HepG2 (cell line): Measurements from ENCODE around the gene DHCR7. TPM values are rescaled to one million over a fixed set of nuclear protein-coding genes. Genes with fewer than 3 reads are reported as not detected.
A peak's percentile ranks its signal among the peaks of the same experiment; 100 is the strongest.

Experiments
- ATAC-seq: fragments of 200-7000 bp; cut with Tn5 transposase; 3 replicates; pipeline ENCODE4 v1.9.1; 2020; ENCODE audit warnings: mild to moderate bottlenecking, moderate library complexity
- BruUV-seq: library from RNA; stranded (reverse); fragments of 400-500 nt; replicated peaks from 2 replicates; lab custom pipeline; 2021; lab: Mats Ljungman, UMichigan
- CTCF ChIA-PET: fragments of 300-600 bp; formaldehyde crosslinking; extraction: SDS; loops from one replicate; lab custom pipeline; 2021; ENCODE audit warnings: low total read pairs, inconsistent platforms, low intra/inter-chr PET ratio; lab: Yijun Ruan, JAX
- POLR2A ChIA-PET: fragments of 350-600 bp; sonication (Branson Sonifier 250); formaldehyde crosslinking; loops from one replicate; lab custom pipeline; 2020; ENCODE audit warnings: antibody characterized with exemption, inconsistent platforms; lab: Yijun Ruan, JAX
- DNase-seq: peaks from one replicate; pipeline ENCODE4 v3.0.0-alpha.2; 2015; ENCODE audit warnings: low spot score
- FAIRE-seq: peaks from 3 replicates; lab custom pipeline; 2011; peaks lifted over from hg19 to GRCh38; lab: Jason Lieb, UNC
- H2AFZ ChIP-seq: one replicate; pipeline ENCODE4 v1.6.1; 2011; ENCODE audit warnings: low read length, inconsistent platforms
- H3K27ac ChIP-seq: fragments of 300-600 bp; 3 replicates; pipeline ENCODE4 v1.8.0; 2011; ENCODE audit warnings: mixed run types, mild to moderate bottlenecking, mixed read lengths, low read length, inconsistent platforms; ENCODE audit not compliant: insufficient read depth; ENCODE audit errors: extremely low read length
- H3K27me3 ChIP-seq, 2 experiments: fragments of 200-600 bp in 1 of 2; 2 replicates in 1 of 2; 3 replicates in 1 of 2; pipeline versions ENCODE4 v1.6.0 to v1.8.0; 2011; ENCODE audit warnings: low read length in 2 of 2, mild to moderate bottlenecking in 2 of 2, moderate library complexity in 2 of 2, inconsistent platforms in 1 of 2; ENCODE audit not compliant: insufficient read depth in 2 of 2, control insufficient read depth in 1 of 2
- H3K36me3 ChIP-seq, 2 experiments: fragments of 200-600 bp in 1 of 2; replicated peaks in 1 of 2; 2 replicates in 1 of 2; 3 replicates in 1 of 2; pipeline versions ENCODE4 v1.5.1 to v1.8.0; 2011; ENCODE audit warnings: low read length in 2 of 2, inconsistent platforms in 1 of 2; ENCODE audit not compliant: insufficient read depth in 2 of 2, control insufficient read depth in 1 of 2
- H3K4me1 ChIP-seq: 2 replicates; pipeline ENCODE4 v1.5.1; 2012; ENCODE audit warnings: low read length, inconsistent platforms; ENCODE audit not compliant: insufficient read depth
- H3K4me2 ChIP-seq: 2 replicates; pipeline ENCODE4 v1.6.0; 2011; ENCODE audit warnings: low read depth, low read length, inconsistent platforms
- H3K4me3 ChIP-seq, 3 experiments: fragments of 200-600 bp in 1 of 3; sonication (generic), shearing (Covaris generic) in 1 of 3; replicated peaks in 1 of 3; 2 replicates each; pipeline ENCODE4 v1.5.1; 2011 to 2016; ENCODE audit warnings: low read length in 3 of 3, inconsistent platforms in 2 of 3, low read depth in 2 of 3, mild to moderate bottlenecking in 2 of 3, control low read depth in 1 of 3, mixed read lengths in 1 of 3; ENCODE audit not compliant: insufficient read depth in 1 of 3
- H3K79me2 ChIP-seq: one replicate; pipeline ENCODE4 v1.6.1; 2011; ENCODE audit warnings: low read length, inconsistent platforms; ENCODE audit not compliant: insufficient read depth
- H3K9ac ChIP-seq: 2 replicates; pipeline ENCODE4 v1.6.0; 2011; ENCODE audit warnings: mild to moderate bottlenecking, low read depth, low read length, inconsistent platforms; ENCODE audit not compliant: insufficient read depth
- H3K9me3 ChIP-seq: 2 replicates; pipeline ENCODE4 v1.5.1; 2012; ENCODE audit warnings: mild to moderate bottlenecking, low read length
- H4K20me1 ChIP-seq: 2 replicates; pipeline ENCODE4 v1.6.0; 2011; ENCODE audit warnings: inconsistent platforms, mild to moderate bottlenecking, low read length, moderate library complexity; ENCODE audit not compliant: insufficient read depth
- HOXA7 ChIP-seq: sonication (generic); formaldehyde crosslinking; IDR thresholded peaks from 2 replicates; pipeline ENCODE4 v1.8.1; 2022; ENCODE audit warnings: mild to moderate bottlenecking, missing genetic modification reagents, moderate library complexity
- MAFF ChIP-seq: IDR thresholded peaks from 2 replicates; pipeline ENCODE4 v1.6.1; 2011; ENCODE audit warnings: low read depth, low read length, improper control_type of control experiment
- MAFK ChIP-seq, 2 experiments: IDR thresholded peaks in 1 of 2; conservative IDR thresholded peaks in 1 of 2; 2 replicates each; pipeline ENCODE4 v1.6.1; 2011; ENCODE audit warnings: improper control_type of control experiment in 2 of 2, low read length in 2 of 2
- NFIB ChIP-seq: sonication (generic); formaldehyde crosslinking; IDR thresholded peaks from 2 replicates; pipeline ENCODE4 v1.9.0; 2021; ENCODE audit warnings: missing genetic modification reagents, mild to moderate bottlenecking, borderline replicate concordance
- NFRKB ChIP-seq: fragments of 450-650 bp; IDR thresholded peaks from 2 replicates; pipeline ENCODE4 v1.6.1; 2017
- ZNF674 ChIP-seq: sonication (generic); formaldehyde crosslinking; IDR thresholded peaks from 2 replicates; pipeline ENCODE4 v1.5.0; 2020; ENCODE audit warnings: low read depth, mild to moderate bottlenecking, missing genetic modification reagents
- WGBS: methylation state at CpG from one replicate; pipeline ENCODE4 v1.1.6; 2017; ENCODE audit warnings: low lambda C conversion rate; 5-methylcytosine and 5-hydroxymethylcytosine counted together
- in situ Hi-C: cut with HindIII; loops from 2 replicates; pipeline ENCODE4 v1.10.0; 2017; ENCODE audit warnings: low pct_unique_long_range_greater_than_20kb; ENCODE audit not compliant: extremely low pct_ligation_motif_present
- intact Hi-C: fragments of 100-400 bp; cut with micrococcal nuclease; formaldehyde crosslinking; loops from one replicate; pipeline ENCODE4 v1.10.0; 2022; ENCODE audit not compliant: unreplicated experiment
- polyA plus RNA-seq, 8 experiments: library from polyadenylated mRNA; depleted of rRNA in 3 of 8; stranded (reverse) in 7 of 8; unstranded in 1 of 8; fragments of >200 nt; fragmentation: Illumina TruSeq in 4 of 8; extraction: Trizol in 4 of 8; gene quantifications; 2 replicates each; pipeline versions ENCODE4 v1.2.1 to v1.2.3, GENCODE V29; 2011 to 2016; ENCODE audit warnings: low read depth in 4 of 8, missing spikeins in 1 of 8, mixed read lengths in 1 of 8; ENCODE audit not compliant: insufficient read depth in 1 of 8
- total RNA-seq, 5 experiments: library from RNA; depleted of rRNA; stranded (reverse); fragments of >200 nt; fragmentation: Illumina TruSeq; extraction: Trizol; gene quantifications; 2 replicates each; pipeline ENCODE4 v1.2.3, GENCODE V29; 2016; ENCODE audit warnings: low read depth in 1 of 5
- TF ChIP-seq, protein P1 (sequence below): IDR thresholded peaks from 2 replicates; pipeline ENCODE4 v1.6.1; 2016

DHCR7 gene
- total and polyA plus RNA-seq, 2 of the 13 experiments (the other 11 are each of a cell fraction or from before 2014, with no cell fraction given), result 96.0 to 143 TPM

DNA sequence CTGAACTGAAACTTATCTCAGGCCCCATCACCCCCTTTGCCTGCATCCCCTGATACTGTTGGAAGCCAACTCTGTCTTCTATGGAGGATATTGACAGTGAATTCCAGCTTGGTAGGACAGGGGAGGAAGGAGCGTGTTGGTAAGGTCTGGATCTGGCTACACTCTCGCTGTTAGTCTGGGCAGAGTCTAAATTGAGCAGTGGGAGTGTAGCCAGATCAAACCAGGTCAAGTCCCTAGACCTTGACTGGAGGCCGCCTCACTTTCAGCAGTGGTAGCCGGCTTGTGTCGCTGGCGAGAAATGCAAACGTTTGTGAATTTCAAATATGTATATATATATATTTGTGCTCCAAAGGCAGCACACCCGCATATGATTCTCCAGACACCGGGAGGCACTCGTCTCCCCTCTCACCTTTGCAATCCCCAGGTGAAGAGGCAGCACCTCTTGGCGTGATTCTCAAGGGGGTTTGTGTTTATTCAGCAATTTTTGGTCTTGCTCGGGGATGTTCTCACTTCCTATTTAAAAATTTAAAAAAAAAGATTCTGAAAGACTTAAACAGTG, 26.7 kb downstream of the DHCR7 start:
- DNase-seq (no peak), FAIRE-seq (no peak)
- H3K4me1 ChIP-seq, result peaks cover 9% of the 10 kb centered on the region; the same call in 1 of the 2 replicates
- TF ChIP-seq, protein P1, sequence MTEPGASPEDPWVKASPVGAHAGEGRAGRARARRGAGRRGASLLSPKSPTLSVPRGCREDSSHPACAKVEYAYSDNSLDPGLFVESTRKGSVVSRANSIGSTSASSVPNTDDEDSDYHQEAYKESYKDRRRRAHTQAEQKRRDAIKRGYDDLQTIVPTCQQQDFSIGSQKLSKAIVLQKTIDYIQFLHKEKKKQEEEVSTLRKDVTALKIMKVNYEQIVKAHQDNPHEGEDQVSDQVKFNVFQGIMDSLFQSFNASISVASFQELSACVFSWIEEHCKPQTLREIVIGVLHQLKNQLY (CRISPR knock-in tag), result no peak
- no peak for TF ChIP-seq NFRKB
- 0 out of 2 replicates have a peak, but pooled peaks have one; percentile 44 for TF ChIP-seq MAFF
- TF ChIP-seq NFIB (CRISPR knock-in tag), result no peak
- TF ChIP-seq ZNF674 (CRISPR knock-in tag), result no peak
- peak; percentile 44 to 61; a peak in 3 of 4 replicates for TF ChIP-seq MAFK (conservative IDR thresholded peaks at IDR 0.05 in 1 of 2, IDR thresholded peaks at IDR 0.05 in 1 of 2; ENCODE audit: low read length in 2 of 2)
- TF ChIP-seq HOXA7 (CRISPR knock-in tag), result no peak
- TF ChIP-seq, all 625 proteins: peak for 2
- Histone ChIP-seq H3K9me3 (no peaks in the 10 kb centered on the region), H2AFZ (no peak overlapping the region), H3K4me3 (no peak overlapping the region), H4K20me1 (no peaks in the 10 kb centered on the region), H3K4me2 (no peak overlapping the region), H3K36me3 (no peaks in the 10 kb centered on the region), H3K27ac (no peak overlapping the region), H3K9ac (no peak overlapping the region), H3K27me3 (peaks cover 3 to 22% of the 10 kb centered on the region in 2 experiments; a peak in 3 of 5 replicates), H3K79me2 (no peaks in the 10 kb centered on the region)
- ChIA-PET CTCF (no interaction called here), POLR2A (no interaction called here)
- 39% methylated on average over 12 of the region's 12 CpGs for WGBS
- ATAC-seq, result peak; percentile 47; the same call in 2 of the 3 replicates
- BruUV-seq, result no TSS peak
- in situ Hi-C loops (loop anchor here (25.0 kb wide), 1 partner anchor 959 kb away; no protein-coding TSS in a partner anchor), intact Hi-C loops (no loop called here)
